SH-SY5Y (cell line): ENCODE measurements around the gene IRGC.

Experiments used
- GATA2 ChIP-seq: IDR thresholded peaks from 2 replicates; pipeline ENCODE4 v1.6.1; 2011; ENCODE audit warnings: mild to moderate bottlenecking, low read depth, low read length
- GATA3 ChIP-seq: IDR thresholded peaks from 2 replicates; pipeline ENCODE4 v1.6.1; 2011; ENCODE audit warnings: low read depth, mild to moderate bottlenecking, low read length, moderate library complexity

IRGC gene

DNA sequence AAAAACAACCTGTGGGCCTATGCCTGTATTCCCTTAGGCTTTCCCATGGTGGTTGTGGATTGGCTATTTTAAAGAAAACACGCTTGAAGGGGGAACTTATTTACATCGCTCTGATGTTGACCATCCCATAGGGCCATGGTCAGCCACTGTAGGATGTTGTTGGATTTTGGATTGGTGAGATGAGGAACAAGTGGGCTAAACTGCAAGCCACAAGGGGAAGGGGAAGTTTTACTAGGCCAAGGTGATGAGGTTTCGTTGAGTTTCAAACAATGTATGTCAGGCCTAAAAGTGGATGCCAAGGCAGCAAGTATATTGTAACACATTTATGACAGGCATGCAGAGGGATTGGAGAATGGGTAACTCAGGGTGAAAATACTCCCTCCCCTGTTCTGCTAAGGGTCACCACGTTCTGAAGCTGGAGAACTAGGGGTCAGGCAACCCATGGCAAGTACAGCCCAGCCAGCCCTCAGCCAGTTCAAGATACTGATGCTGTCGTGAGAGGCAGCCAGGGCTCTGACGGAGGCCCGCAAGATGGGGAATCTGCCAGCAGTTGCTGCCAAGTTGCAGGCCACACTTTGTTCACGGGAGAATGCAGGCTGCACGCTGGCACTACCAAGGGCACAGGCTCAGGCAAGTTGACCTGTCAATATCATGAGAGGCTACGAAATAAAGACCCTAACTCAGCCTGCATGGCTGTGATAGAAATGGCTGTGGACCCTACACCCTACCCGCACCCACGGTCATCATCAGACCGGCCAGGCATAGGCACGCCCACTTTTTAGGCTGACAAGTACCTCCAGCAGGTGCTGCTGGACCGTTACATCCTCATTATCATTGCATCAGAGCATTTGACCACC lies 11.1 kb downstream of the IRGC start:
- TF ChIP-seq GATA3 (no peak), GATA2 (no peak)

DNA sequence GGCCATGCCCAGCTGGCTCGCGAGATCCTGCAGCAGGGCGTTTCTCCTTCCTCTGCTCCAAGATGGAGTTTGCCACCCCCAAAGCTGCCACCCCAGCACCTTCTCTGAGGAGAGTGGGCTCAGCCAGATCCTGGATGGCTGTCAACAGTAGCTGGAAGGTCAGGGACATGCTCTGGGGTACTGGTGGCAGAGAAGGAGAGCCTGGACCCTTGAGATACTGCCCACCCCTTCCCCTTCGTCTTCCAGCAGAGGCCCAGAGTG lies 11.6 kb downstream of the IRGC start:
- no peak for TF ChIP-seq GATA2

DNA sequence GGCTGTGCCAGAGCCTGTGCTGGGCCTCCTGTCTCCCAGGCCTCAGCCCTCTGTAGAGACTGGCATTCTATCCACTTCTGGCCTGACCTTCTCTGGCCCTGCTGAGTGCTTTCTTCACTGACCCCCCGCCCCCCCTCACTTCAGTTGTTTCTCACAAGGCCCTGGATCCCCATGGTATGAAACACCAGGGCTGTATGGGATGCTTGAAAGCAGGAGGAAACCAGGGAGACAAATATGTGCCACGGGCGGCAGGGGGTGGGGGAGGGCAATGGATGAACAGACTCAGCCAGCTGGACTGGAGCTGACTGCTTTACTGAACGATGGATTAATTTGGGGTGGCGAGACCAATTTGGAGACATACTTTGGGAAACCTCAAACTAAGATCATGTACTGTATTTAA lies 14.0 kb downstream of the IRGC start:
- TF ChIP-seq GATA2 (no peak), GATA3 (no peak)

DNA sequence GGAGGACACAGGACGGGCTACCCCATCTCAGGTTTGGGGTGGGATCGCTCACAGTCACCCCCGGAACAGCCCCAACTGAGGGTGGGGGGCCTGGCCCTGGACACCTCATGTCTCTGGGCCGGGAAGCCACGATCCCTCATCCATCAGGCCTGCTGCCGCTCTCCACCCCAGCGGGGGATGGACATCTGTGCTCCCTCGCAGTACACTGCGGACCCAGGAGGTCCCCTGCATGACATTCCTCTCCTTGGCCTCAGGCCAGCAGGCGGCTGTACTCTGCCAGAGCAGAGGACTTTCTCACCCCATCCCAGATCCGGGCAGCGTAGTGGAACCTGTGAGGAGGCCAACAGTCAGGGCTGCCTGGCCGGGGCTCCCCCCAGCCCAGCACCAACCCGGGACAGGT lies 15.5 kb downstream of the IRGC start:
- TF ChIP-seq GATA3 (no peak), GATA2 (no peak)

DNA sequence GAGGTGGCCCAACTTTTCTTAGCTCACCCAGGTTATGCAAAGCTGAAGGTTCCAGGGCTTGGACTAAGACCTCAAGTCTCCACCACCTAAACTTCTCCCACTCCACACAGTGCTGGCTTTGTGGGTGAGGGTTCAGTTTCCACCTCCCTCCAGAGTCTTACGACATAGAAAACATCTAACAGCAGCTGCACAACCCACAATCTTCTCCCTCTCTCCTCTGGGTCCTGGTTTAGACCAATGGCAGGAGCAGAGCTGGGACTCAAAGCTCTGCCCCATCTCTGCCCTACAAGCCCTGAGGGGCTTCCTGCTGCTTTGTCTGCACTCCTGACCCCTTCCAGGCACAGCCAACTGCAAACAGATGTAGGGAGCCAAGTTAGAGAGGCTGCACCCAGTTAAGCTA lies 16.0 kb downstream of the IRGC start:
- TF ChIP-seq GATA3 (no peak), GATA2 (no peak)

DNA sequence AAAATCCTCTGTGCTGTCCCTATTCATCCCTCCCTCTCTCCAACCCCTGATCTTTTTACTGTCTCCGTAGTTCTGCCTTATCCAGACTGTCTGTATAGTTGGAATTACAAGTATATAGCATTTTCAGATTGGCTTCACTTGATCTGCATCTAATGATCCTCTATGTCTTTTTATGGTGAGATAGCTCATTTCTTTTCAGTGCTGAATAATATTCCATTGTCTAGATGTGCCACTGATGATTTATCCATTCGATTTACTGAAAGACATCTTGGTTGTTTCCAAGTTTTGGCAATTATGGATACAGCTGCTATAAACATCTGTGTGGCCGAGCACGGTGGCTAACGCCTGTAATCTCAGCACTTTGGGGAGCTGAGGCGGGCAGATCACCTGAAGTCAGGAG lies 19.1 kb downstream of the IRGC start:
- TF ChIP-seq GATA3 (no peak), GATA2 (no peak)

DNA sequence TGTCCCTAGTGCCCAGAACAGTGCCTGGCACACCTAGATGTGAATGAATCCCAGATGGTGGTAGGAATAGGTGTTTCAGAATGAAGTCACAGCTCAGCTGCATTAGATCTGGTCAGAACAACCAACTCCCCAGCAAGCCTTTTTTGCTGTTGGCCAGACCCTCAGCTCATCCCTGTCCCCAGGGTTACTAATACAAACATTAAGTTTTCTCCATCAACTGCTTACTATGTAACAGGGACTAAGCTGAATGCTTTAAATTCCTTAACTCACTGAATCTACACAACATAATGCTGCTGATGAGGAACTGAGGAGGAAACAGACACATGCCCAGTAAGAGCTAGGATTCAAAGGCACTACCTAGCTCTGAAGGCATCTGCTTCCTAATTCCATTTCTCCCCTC lies 20.1 kb downstream of the IRGC start:
- TF ChIP-seq GATA3 (no peak), GATA2 (no peak)

DNA sequence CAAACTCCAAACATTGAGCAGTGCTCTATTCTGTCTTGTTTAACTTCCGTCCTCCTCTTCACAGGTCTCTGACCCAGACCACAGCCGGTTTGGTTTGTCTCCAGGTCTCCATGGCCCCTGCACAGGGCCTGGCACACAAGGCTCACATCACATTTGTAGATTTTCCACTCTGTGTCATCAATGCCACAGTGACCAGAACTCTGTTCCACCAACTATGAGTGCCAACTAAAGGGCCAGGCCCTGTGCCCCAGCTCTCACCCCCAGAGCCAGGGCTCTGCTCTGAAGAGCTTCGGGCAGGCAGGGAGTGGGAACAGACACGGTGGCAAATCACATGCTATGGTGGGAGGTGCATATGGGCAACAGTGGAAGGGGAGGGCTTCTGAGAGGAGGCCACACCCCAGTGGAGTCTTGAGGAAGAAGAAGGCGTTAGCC lies 22.9 kb downstream of the IRGC start:
- TF ChIP-seq GATA3: no peak
- TF ChIP-seq GATA2: no peak

DNA sequence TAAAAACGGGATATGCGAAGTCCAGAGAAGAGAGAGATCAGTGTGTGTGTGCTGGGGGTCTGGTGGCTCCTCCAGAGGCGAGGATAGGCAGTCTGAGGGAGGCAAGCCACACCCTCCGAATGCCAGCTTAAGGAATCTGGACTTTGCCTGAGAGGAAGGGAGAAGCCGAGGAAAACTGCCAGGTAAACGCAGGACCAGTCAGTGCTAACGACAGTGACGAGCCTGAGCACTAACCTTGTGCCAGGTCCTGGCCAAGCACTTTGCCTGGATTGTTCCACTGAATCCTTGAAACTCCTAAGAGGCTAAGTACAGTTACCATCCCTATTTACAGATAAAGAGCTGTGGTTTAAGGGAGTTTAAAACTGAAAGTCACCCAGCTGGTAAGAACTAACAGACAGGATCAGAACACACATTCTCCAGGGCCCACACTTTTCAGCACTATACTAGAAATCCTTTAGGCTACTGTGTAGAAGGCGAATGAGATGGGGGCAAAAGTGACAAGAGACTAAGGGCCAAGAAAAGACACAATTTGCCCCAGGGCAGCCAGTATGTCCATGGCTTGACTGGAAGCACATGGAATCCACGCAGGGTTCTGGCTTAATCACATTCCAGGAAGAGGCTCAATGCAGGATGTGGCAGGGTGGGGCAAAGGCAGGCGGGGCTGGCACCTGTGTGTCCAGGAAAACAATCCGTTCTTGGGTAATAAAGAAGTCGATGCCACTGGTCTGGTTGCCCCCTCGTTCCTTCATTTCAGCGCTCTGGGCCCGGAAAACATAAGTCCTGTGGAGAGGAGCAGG lies 23.8 kb downstream of the IRGC start:
- TF ChIP-seq GATA3 (no peak), GATA2 (no peak)

DNA sequence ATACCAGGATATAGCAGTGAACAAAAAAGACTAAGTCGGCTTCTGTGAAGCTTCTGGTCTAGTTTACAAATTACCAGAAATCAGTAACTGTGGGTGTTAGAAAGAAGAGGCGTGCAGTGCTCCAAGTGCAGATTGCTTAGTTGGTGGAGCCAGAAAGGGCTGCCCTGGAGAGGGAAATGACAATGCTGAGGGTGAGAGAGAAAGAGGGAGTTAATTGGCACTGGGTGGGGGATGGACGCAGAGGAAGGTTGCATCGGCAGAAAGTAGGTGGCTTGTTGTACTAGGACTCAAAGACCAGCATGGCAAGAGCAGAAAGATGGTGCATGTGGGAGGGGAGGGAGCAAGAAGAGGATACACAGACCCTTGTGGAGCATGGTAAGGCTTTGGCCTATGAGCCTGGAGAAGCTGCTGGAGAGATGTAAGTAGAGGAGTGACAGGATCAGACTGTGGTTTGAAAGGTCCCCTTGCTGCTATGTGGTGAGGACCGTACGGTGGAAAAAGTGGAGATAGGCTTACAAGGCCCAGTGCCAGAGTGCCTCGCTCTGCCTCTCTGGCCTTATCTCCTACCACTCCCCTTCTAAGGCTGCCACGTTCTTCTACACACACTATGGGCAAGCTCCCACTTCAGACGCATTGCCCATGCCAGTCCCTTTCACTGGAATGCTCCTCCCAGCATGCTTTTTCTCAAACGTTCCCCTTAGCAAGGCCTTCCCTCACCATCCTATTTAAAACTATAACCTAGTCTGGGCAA lies 25.4 kb downstream of the IRGC start:
- TF ChIP-seq GATA2 (no peak), GATA3 (no peak)

DNA sequence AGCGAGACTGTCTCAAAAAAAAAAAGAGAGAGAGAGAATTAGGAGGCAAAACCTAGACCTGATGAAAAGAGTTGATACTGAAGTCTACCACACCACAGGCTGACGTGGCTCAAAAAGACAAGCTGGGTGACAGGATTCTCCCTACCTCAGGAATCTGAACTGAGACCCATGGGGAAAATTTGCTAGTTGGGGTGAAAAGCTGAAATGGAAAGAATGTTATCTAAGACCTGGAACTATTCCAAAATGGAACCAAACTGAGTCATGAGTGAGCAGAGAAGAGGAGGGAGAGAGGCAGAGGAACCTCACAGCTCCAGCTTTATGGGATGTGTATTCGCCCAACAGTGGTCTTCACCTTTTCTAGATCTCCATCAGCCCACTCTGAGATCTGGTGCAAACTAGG lies 27.2 kb downstream of the IRGC start:
- TF ChIP-seq GATA3 (no peak), GATA2 (no peak)

DNA sequence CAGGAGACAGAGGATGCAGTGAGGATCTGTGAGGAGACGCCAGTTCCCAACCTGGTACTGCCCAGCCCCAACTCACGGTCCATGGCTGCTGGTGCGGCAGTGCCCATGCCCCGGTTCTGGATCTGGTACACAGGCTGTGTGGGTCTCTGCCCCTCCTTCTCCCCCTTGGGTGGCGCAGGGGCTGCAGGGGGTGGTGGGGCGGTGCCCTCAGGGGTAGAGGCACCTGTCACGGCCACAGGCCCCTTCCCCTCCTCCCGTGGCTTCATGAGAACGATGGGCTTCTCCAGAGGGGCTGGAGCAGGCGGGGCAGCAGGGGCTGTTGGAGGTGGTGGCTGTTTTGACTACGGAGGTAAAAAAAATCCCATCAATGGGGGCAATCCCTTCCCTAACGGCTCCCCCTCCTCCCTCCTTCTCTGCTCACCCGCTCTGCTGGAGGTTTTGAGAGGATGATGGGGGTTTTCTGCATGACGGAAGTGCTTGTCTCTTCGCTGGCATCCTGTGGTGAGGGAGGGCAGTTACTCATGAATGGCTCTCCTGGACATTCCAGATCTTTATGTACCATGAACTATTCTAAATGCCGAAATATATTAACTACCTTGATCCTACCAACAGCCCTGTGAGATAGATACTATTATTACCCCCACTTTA lies 31.8 kb downstream of the IRGC start:
- no peak for TF ChIP-seq GATA2
- TF ChIP-seq GATA3: no peak

DNA sequence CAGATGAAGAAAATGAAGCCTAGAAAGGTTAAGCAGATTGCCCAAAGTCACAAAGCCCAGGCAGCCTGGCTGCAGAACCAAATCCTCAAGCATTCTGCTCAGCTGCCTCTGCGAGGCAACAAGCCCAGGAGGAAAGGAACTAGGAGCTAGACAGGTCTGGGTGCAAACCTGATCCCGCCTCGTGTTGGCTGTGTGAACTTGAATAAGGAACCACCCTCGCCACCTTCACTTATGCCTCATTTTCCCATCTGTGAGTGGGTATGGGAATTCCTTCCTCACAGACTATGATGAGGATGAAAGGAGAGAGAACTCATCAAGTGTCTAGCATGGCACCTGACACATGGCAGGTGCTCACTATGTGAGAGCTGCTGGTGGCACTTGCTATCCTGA lies 32.3 kb downstream of the IRGC start:
- TF ChIP-seq GATA2 (no peak), GATA3 (no peak)

DNA sequence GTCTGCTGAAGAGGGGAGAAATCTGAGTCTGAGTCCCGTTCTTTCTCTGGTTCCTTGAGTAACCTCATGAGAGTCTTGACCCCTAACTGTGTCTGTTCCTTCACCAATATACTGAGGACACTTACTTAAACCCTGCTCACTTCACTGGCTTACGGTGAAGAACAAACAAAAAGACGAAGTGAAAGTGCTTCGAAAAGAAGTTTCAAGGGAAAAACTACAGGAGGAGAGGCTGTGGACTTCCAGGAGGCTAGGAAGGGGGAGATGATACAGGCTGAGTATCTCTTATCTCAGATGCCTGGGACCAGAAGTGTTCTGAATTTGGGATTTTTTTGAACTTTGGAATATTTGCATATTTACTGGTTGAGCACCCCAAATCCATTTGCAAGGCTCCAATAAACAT lies 32.8 kb downstream of the IRGC start:
- TF ChIP-seq GATA3: no peak
- no peak for TF ChIP-seq GATA2

DNA sequence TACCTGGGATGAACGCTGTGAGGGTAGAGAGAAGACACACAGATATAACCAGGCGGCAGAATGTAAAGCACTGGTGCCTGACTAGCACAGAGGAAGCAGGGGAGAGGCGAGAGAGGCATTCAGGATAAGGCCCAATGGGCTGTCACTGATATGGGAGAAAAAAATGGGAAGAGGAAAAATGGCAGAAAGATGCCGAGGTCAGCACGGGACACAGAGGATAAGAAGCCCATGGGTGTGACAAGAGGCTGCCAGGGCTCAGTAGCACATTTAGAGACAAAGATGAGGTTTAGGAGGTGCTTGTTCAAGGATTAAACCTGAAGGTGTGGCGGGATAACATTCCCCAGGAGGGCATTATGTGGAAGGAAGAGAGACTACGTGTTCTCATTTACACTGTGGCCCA lies 33.3 kb downstream of the IRGC start:
- TF ChIP-seq GATA3 (no peak), GATA2 (no peak)
